Activated gamma-delta T cell (primary cell): ENCODE measurements around the gene CABLES2.

Experiments
- DNase-seq: peaks from one replicate; lab custom pipeline; 2025; lab: John Stamatoyannopoulos, UW

CABLES2 gene

DNA sequence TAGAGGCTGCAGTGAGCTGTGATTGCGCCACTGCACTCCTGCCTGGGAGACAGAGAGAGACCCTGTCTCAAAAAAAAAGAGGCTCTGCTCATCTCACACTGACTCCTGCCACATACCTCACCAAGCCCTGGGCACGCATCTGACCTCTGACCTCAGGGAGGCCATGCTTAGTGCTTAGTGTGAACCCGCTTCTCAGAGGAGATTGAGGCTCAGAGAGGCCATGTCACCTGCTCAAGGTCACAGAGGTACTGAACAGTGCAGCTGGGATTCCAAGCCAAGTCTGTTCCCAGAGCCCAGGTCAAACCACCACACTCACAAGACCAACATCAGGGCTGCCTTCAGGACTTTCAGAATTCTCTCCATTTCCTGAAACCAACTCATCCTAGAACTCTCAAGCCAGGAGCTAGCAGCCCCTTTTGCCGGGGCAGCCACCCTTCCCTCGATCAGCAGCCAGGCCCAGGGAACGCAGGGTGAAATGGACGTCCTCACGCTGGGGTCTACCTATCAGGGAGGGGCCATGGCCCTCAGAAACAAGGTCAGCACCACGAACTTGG is 2.9 kb downstream of the CABLES2 start:
- no peak for DNase-seq

- DNase-seq, result no peak
These were observed 3.8 kb downstream of the CABLES2 start for GRCh38 chr20:62403331-62403730.

GRCh38 chr20:62402456-62403150 is 4.5 kb downstream of the CABLES2 start:
- no peak for DNase-seq

DNA sequence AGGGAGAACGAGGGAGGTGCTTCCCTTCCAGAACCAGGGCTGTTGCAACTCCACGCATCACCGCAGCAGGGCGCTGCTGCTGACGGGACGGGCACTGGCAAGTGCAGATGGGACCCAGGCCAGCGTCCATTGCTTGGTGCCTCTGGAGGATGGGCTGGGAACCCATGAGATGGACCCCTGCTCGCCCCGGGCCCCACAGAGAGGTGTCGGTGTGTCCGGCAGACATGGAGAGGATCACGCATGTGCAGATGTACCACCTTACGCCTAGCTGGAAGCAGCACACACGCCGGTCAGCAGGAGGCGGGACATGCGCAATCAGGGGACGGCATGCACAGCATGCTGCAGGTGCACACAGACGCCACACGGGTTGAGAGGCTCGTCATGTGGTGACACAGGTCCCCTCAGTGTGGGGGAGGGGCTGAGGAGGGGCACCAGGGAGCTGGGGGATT is 5.7 kb downstream of the CABLES2 start:
- no peak for DNase-seq

- no peak for DNase-seq
These were observed 6.5 kb downstream of the CABLES2 start for GRCh38 chr20:62400541-62400940.

GRCh38 chr20:62400021-62400420 is 7.1 kb downstream of the CABLES2 start:
- no peak for DNase-seq

GRCh38 chr20:62398120-62398821 is 8.8 kb downstream of the CABLES2 start:
- no peak for DNase-seq

DNA sequence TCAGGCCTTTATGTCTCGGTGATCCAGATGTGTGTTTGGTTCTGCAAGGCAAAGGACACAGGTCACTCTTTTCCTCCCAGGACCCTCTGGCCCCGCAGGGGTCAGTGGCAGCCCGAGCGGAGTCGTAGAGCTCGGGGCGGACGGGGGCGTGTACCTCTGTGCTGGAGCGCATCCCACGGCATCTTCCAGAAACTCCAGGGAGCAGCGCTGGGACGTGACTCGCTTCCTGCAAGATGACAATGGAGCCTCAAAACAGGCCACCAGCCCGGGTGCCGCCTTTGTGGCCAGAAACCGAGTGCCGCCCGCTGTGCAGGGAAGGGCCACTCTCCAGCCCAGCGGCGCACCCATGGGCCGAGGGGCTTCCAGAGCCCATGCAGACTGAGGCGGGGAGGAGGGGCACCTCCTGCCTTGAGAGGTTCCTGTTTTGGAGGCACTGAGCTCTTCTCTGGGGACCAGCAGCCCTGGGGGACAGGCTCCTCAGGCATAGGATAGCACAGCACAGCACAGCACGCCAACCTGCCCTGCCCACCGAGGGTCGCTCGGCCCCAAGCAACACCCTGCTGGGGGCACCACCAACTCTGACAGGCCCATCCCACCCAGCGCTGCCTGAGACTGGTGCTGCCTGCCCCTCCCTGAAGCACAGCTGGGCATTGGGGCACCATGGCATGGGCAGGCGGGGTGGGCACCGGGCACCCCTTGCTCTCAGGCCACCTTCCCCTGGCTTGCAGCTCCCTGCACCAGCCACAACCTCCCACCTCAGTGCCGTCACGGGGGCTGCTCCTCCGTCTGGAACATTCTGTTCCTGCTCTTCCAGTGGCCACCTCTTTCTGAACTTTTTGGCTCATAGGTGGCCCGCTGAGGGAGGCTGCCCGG is 10.5 kb downstream of the CABLES2 start:
- no peak for DNase-seq

GRCh38 chr20:62395311-62396242 is 11.5 kb downstream of the CABLES2 start:
- DNase-seq, result no peak

DNA sequence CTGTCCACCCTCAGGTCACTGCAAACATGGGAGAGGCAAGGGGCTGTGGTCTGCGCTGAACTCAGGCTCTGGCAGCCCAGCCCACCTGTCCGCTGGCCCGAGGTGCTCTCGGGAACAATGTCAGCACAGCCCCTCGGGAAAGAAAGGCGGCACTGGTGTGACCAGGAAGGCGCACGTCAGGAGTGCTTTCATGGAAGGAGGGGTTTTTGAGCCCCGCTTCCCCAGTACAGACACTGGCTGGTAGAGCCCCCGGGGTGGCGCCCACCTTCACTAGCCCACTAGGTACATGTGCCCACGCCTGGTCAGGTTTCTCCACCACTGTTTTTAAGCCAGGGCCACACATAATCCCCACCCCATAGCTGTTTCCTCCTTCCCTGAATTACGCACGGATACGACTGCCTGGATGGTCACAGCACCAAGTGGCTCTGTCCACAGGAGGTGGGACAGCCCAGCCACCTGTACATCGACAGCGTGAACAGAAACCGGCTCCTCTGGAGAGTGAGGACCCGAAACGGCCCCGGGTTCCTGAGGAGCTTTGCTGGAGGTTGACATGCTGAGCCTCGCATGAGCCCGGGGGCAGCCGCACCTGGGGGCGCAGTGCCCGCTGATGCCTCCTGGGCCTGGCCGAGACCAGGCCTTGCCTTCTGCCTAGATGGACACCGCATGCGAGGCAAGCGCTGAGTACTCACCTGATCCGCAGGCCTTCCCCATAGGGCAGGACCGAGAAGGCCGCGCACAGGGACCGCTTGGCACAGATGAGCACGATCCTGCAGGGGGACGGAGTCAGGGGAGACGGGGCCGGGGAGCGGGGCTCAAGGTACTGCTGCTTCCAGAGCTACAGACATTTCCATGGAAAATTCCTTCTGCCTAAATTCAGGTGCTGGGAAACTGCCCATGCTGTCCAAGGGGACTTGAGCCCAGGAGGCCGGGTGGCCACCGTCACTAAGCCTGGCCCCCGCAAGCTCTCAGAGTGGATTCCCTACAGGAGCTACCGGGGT is 12.5 kb downstream of the CABLES2 start:
- no peak for DNase-seq

GRCh38 chr20:62393830-62394229 is 13.3 kb downstream of the CABLES2 start:
- DNase-seq, result no peak

- no peak for DNase-seq
These were observed 13.8 kb downstream of the CABLES2 start for GRCh38 chr20:62393335-62393665.

GRCh38 chr20:62392621-62393334 is 14.3 kb downstream of the CABLES2 start:
- no peak for DNase-seq

DNA sequence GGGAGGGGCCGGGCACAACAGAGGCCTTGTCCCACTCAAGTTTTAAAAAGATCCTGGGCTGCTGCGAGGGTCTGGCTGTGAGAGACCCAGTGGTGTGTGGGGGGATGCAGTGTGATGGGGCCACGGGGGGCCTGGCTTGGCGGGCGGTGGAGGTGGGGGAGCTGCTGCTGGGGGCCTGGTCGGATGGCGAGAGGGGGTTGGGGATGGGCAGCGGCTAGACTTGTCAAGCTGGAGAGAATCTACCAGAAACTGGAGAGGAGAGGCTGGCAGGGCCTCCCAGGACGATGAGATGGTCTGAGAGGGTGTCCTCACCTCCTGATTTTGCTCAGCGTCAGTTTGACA is 15.0 kb downstream of the CABLES2 start:
- DNase-seq, result no peak

DNA sequence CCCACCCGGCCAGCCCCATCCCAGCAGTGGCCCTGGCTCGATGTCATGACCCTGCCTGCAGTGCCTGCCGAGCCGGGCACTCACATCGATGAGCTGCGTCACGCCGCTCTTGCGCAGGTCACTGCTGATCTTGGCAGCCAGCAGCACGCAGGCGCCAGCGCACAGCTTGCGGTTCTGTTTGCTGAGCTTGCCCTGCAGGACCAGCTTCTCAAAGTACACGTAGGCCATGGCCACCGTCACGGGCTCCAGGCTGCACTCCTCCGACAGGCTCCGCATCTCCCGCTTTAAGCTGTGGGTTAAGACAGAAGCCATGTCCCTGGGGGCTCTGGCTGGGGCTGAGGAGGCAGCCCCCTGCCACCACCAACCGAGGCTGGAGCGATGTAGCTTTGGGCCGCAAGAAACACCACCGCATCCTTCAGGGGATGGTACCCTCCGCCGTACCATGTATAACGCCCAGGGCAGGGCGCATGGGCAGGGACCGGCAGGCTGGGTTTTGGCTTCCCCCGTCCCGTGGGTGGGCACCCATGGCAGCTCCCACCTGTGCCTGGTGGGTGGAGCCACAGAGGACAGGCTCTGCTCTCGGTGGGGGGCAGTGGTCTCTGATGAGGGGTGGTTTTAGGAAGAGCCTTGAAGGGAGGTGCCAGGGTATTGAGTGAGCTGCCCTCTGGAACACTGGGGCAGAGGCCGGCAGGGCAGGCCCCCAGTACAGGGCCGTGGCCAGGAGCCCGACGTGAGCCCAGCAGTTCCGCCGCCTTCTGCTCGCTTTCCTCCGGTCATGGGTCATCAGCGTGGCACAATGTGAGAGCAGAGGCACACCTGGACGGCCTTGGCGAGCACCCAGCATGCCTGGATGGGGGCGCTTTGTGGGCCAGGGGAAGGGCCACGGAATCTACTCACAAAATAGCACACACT is 15.7 kb downstream of the CABLES2 start:
- no peak for DNase-seq

- DNase-seq, result no peak
These were observed 16.5 kb downstream of the CABLES2 start for GRCh38 chr20:62390317-62391164.

DNA sequence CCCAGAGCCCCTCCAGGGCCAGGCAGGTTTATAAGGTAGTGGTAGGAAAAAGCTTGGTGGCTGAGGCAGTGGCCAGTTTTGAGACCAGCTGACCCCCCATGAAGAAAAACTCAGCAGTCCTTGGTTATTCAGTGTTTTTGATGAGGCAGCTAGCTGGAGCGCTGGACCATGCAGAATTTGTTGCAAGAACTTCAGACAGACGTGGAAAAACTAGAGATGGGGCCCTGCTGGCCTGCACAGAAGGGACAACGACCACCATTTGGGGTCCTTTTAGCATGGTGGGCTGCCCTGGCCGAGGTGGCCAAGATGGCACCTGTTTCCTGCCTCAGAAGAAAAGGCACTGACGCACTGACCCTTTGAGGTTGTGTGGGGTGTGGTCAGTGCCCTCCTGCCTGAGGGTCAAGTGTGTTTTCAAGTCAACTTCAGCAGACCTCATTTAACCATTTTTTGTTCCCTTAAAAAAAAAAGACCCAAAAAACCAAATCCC is 17.4 kb downstream of the CABLES2 start:
- DNase-seq, result no peak
